ENCODE measurements around the gene VSIG2.

Gene VSIG2

GRCh38 chr11:124751741-124752470, at the start of gene VSIG2:
Gene VSIG2, minus strand, starts transcription at chr11:124752255. Its CDS starts 118 bp downstream, at chr11:124752137.
- H3K4me3 ChIP-seq (ENCODE audit: insufficient read length, low read depth) = no peak within 1 kb of the TSS
- peaks cover 4% of the 10 kb centered on the region for H3K4me1 ChIP-seq (ENCODE audit: insufficient read depth, insufficient read length)
- no peaks in the 10 kb centered on the region for H3K36me3 ChIP-seq (ENCODE audit: insufficient read depth, insufficient read length, low read length)
- no peak within 1 kb of the TSS for H3K9ac ChIP-seq (ENCODE audit: insufficient read length, low read depth)
- H3K27me3 ChIP-seq (ENCODE audit: insufficient read depth, insufficient read length) = peaks cover 13% of the 10 kb centered on the region
- DNase-seq (ENCODE audit: low read depth, low spot score) = no peak
- no peaks in the 10 kb centered on the region for H3K9me3 ChIP-seq (ENCODE audit: insufficient read depth, low read length)
- TF ChIP-seq ZNF274 (IDR thresholded peaks at IDR 0.05; ENCODE audit: low read depth, low read length) = no peak
- no peak for TF ChIP-seq YY1 (IDR thresholded peaks at IDR 0.05; ENCODE audit: insufficient read depth, insufficient read length)
- TF ChIP-seq SUZ12 (IDR thresholded peaks at IDR 0.05; ENCODE audit: extremely low read depth, insufficient read depth, insufficient read length) = no peak

DNA sequence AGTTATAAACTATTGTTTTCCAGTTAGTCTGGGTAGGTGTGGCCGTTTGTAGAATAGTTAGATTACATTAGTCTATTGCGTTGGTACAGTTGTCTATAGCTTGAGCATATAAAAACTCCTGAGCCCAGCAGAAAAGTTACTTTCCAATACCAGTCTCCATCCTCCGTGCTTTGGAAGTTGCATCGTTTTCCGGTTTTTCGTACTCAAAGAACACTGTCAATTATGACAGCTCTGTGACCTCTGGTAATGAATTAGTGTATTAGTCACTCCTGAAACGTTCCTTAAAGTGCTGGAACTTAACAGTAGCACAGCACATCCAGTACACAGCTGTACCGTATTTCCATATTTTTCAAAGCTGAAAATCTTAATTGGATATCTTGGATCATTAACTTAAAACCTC, 49.0 kb upstream of the VSIG2 start:
- Histone ChIP-seq H3K4me1 (ENCODE audit: insufficient read depth, insufficient read length) (no peaks in the 10 kb centered on the region), H3K27me3 (ENCODE audit: insufficient read depth, insufficient read length) (no peaks in the 10 kb centered on the region), H3K4me3 (ENCODE audit: insufficient read length, low read depth) (peak overlapping the region; percentile 78), H3K9ac (ENCODE audit: insufficient read length, low read depth) (peak overlapping the region; percentile 92), H3K36me3 (ENCODE audit: insufficient read depth, insufficient read length, low read length) (peaks cover 2% of the 10 kb centered on the region), H3K9me3 (ENCODE audit: insufficient read depth, low read length) (no peaks in the 10 kb centered on the region)
- no peak for TF ChIP-seq SUZ12 (IDR thresholded peaks at IDR 0.05; ENCODE audit: extremely low read depth, insufficient read depth, insufficient read length)
- no peak for TF ChIP-seq ZNF274 (IDR thresholded peaks at IDR 0.05; ENCODE audit: low read depth, low read length)
- no peak for TF ChIP-seq YY1 (IDR thresholded peaks at IDR 0.05; ENCODE audit: insufficient read depth, insufficient read length)
- DNase-seq (ENCODE audit: low read depth, low spot score) = no peak

GRCh38 chr11:124800226-124800929, 48.3 kb upstream of the VSIG2 start, which contains the start of gene MSANTD2:
Gene MSANTD2, minus strand, starts transcription at chr11:124800406. Its CDS starts 26 bp downstream, at chr11:124800380.
- TF ChIP-seq ZNF274 (IDR thresholded peaks at IDR 0.05; ENCODE audit: low read depth, low read length) = no peak
- no peak for TF ChIP-seq SUZ12 (IDR thresholded peaks at IDR 0.05; ENCODE audit: extremely low read depth, insufficient read depth, insufficient read length)
- peak; percentile 76 for TF ChIP-seq YY1 (IDR thresholded peaks at IDR 0.05; ENCODE audit: insufficient read depth, insufficient read length)
- H3K9me3 ChIP-seq (ENCODE audit: insufficient read depth, low read length) = no peaks in the 10 kb centered on the region
- H3K36me3 ChIP-seq (ENCODE audit: insufficient read depth, insufficient read length, low read length) = no peaks in the 10 kb centered on the region
- H3K4me3 ChIP-seq (ENCODE audit: insufficient read length, low read depth) = peak within 1 kb of the TSS; percentile 78
- H3K27me3 ChIP-seq (ENCODE audit: insufficient read depth, insufficient read length) = no peaks in the 10 kb centered on the region
- no peaks in the 10 kb centered on the region for H3K4me1 ChIP-seq (ENCODE audit: insufficient read depth, insufficient read length)
- DNase-seq (ENCODE audit: low read depth, low spot score) = peak; percentile 70
- H3K9ac ChIP-seq (ENCODE audit: insufficient read length, low read depth) = peak within 1 kb of the TSS; percentile 92

GRCh38 chr11:124799348-124800225, 47.5 kb upstream of the VSIG2 start:
- Histone ChIP-seq H3K4me1 (ENCODE audit: insufficient read depth, insufficient read length) (no peaks in the 10 kb centered on the region), H3K27me3 (ENCODE audit: insufficient read depth, insufficient read length) (no peaks in the 10 kb centered on the region), H3K9ac (ENCODE audit: insufficient read length, low read depth) (peak overlapping the region; percentile 92), H3K9me3 (ENCODE audit: insufficient read depth, low read length) (no peaks in the 10 kb centered on the region), H3K4me3 (ENCODE audit: insufficient read length, low read depth) (peak overlapping the region; percentile 78), H3K36me3 (ENCODE audit: insufficient read depth, insufficient read length, low read length) (no peaks in the 10 kb centered on the region)
- DNase-seq (ENCODE audit: low read depth, low spot score) = peak; percentile 18
- TF ChIP-seq ZNF274 (IDR thresholded peaks at IDR 0.05; ENCODE audit: low read depth, low read length) (no peak), SUZ12 (IDR thresholded peaks at IDR 0.05; ENCODE audit: extremely low read depth, insufficient read depth, insufficient read length) (no peak), YY1 (IDR thresholded peaks at IDR 0.05; ENCODE audit: insufficient read depth, insufficient read length) (no peak)

DNA sequence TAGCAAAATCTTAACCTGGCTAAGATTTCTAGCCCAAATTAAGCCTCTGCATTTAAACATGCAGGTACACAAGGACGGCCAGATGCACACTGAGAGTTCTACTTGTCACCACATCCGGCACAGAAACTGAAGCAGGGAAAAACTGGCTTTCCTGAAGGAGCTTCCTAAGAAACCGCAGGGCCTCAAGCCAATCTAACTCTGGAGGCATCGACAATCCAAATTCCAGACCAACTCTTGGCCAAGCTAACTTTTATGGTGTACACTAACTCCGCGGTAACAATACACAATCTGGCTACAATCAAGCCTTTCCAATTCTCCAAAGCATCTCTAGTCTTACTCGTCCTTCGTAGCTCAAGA, 46.9 kb upstream of the VSIG2 start:
- H3K9me3 ChIP-seq (ENCODE audit: insufficient read depth, low read length) = no peaks in the 10 kb centered on the region
- no peaks in the 10 kb centered on the region for H3K4me1 ChIP-seq (ENCODE audit: insufficient read depth, insufficient read length)
- peak overlapping the region; percentile 78 for H3K4me3 ChIP-seq (ENCODE audit: insufficient read length, low read depth)
- no peaks in the 10 kb centered on the region for H3K27me3 ChIP-seq (ENCODE audit: insufficient read depth, insufficient read length)
- no peaks in the 10 kb centered on the region for H3K36me3 ChIP-seq (ENCODE audit: insufficient read depth, insufficient read length, low read length)
- peak overlapping the region; percentile 92 for H3K9ac ChIP-seq (ENCODE audit: insufficient read length, low read depth)
- no peak for TF ChIP-seq SUZ12 (IDR thresholded peaks at IDR 0.05; ENCODE audit: extremely low read depth, insufficient read depth, insufficient read length)
- no peak for TF ChIP-seq ZNF274 (IDR thresholded peaks at IDR 0.05; ENCODE audit: low read depth, low read length)
- TF ChIP-seq YY1 (IDR thresholded peaks at IDR 0.05; ENCODE audit: insufficient read depth, insufficient read length) = no peak
- peak; percentile 18 for DNase-seq (ENCODE audit: low read depth, low spot score)

GRCh38 chr11:124796312-124796711, 44.3 kb upstream of the VSIG2 start:
- no peak for DNase-seq (ENCODE audit: low read depth, low spot score)
- TF ChIP-seq YY1 (IDR thresholded peaks at IDR 0.05; ENCODE audit: insufficient read depth, insufficient read length) = no peak
- TF ChIP-seq ZNF274 (IDR thresholded peaks at IDR 0.05; ENCODE audit: low read depth, low read length) = no peak
- TF ChIP-seq SUZ12 (IDR thresholded peaks at IDR 0.05; ENCODE audit: extremely low read depth, insufficient read depth, insufficient read length) = no peak
- no peaks in the 10 kb centered on the region for H3K27me3 ChIP-seq (ENCODE audit: insufficient read depth, insufficient read length)
- H3K4me3 ChIP-seq (ENCODE audit: insufficient read length, low read depth) = no peak overlapping the region
- no peak overlapping the region for H3K9ac ChIP-seq (ENCODE audit: insufficient read length, low read depth)
- H3K9me3 ChIP-seq (ENCODE audit: insufficient read depth, low read length) = no peaks in the 10 kb centered on the region
- H3K36me3 ChIP-seq (ENCODE audit: insufficient read depth, insufficient read length, low read length) = no peaks in the 10 kb centered on the region
- H3K4me1 ChIP-seq (ENCODE audit: insufficient read depth, insufficient read length) = no peaks in the 10 kb centered on the region

All from NT2/D1 (cell line).